ENCODE data around the gene FLAD1.

FLAD1 gene

GRCh38 chr1:155023627-155024026 lies 40.5 kb downstream of the FLAD1 start:
- H3K4me3 ChIP-seq (replicated peaks; ENCODE audit: low read depth, low read length), result no peak overlapping the region
- DNase-seq (ENCODE audit: extremely low read depth, low read depth), result no peak
- TF ChIP-seq CTCF (IDR thresholded peaks at IDR 0.05; ENCODE audit: low read depth, low read length, missing control alignments), result no peak

DNA sequence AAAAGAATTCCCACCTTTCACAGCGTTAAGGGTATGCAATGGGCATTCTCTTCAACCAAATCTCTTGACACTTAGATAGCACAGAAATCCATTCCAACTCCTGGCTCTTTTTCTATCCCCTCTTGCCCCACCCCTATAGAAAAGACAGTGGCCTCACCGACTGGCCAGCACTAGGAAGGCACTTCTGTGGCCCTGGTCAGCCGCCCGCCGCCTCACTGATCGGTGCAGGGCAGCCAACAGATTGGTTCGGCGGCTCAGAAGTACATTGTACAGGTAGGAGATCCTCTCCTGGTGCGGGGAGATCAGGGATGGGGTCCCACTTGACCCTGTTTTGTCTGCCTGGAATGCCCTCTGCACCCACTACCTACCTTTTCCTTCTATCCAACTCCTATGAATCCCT lies 41.2 kb downstream of the FLAD1 start:
- no peak for DNase-seq (ENCODE audit: extremely low read depth, low read depth)
- no peak for TF ChIP-seq CTCF (IDR thresholded peaks at IDR 0.05; ENCODE audit: low read depth, low read length, missing control alignments)
- no peak overlapping the region for H3K4me3 ChIP-seq (replicated peaks; ENCODE audit: low read depth, low read length)

- DNase-seq (ENCODE audit: extremely low read depth, low read depth), result no peak
- H3K4me3 ChIP-seq (replicated peaks; ENCODE audit: low read depth, low read length), result no peak overlapping the region
- TF ChIP-seq CTCF (IDR thresholded peaks at IDR 0.05; ENCODE audit: low read depth, low read length, missing control alignments), result no peak
Observed at GRCh38 chr1:155026154-155026553, 43.0 kb downstream of the FLAD1 start.

GRCh38 chr1:155026588-155026987 lies 43.4 kb downstream of the FLAD1 start:
- DNase-seq (ENCODE audit: extremely low read depth, low read depth), result no peak
- H3K4me3 ChIP-seq (replicated peaks; ENCODE audit: low read depth, low read length), result no peak overlapping the region
- TF ChIP-seq CTCF (IDR thresholded peaks at IDR 0.05; ENCODE audit: low read depth, low read length, missing control alignments), result no peak

GRCh38 chr1:155029513-155030242 lies 46.5 kb downstream of the FLAD1 start:
- no peak overlapping the region for H3K4me3 ChIP-seq (replicated peaks; ENCODE audit: low read depth, low read length)
- no peak for DNase-seq (ENCODE audit: extremely low read depth, low read depth)
- no peak for TF ChIP-seq CTCF (IDR thresholded peaks at IDR 0.05; ENCODE audit: low read depth, low read length, missing control alignments)

DNA sequence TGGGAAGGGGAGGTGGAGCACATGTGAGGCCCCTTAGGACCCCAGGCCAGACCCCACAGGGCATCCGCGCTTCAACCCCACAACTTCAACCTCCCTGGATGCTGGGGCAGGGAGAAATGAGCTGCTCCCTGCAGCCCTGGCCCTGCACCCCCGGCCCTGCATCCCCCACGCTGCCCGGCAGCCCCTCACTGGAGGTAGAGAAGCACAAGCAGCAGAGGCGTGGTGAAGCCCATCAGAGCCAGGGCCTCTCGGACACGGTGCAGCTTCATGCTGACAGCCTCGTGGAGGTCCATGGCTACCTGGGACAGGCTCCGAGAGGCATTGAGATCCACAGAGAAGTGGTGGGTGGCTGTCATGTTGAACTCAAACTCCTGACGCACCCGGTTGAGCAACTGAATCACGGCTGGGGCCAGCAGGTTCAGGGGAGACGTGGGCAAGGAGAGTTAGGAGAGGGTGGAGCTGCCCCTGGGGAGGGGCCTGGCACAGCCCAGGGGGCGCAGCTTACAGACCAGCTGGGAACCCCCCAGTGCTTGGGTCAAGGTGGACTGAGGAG lies 47.2 kb downstream of the FLAD1 start:
- no peak overlapping the region for H3K4me3 ChIP-seq (replicated peaks; ENCODE audit: low read depth, low read length)
- DNase-seq (ENCODE audit: extremely low read depth, low read depth), result no peak
- no peak for TF ChIP-seq CTCF (IDR thresholded peaks at IDR 0.05; ENCODE audit: low read depth, low read length, missing control alignments)

All from HFF-Myc (cell line).